K562 (cell line): ENCODE measurements around the gene EGR1. TPM values are rescaled to one million over a fixed set of nuclear protein-coding genes. Genes with fewer than 3 reads are reported as not detected.
A peak's percentile ranks its signal among the peaks of the same experiment; 100 is the strongest.

ENCODE experiments used
- FOXP1 ChIP-seq: sonication (generic); formaldehyde crosslinking; IDR thresholded peaks from 2 replicates; pipeline ENCODE4 v1.8.0; 2022; ENCODE audit warnings: mild to moderate bottlenecking, missing genetic modification reagents
- HMBOX1 ChIP-seq: sonication (generic); IDR thresholded peaks from 2 replicates; pipeline ENCODE4 v1.6.1; 2016
- MITF ChIP-seq: IDR thresholded peaks from 2 replicates; pipeline ENCODE4 v1.6.1; 2014; ENCODE audit warnings: antibody characterized with exemption
- POLR2A ChIP-seq: fragments of 450-650 bp; conservative IDR thresholded peaks from 2 replicates; pipeline ENCODE4 v1.6.1; 2016
- RCOR1 ChIP-seq, 2 experiments: IDR thresholded peaks; 2 replicates each; pipeline ENCODE4 v1.6.1; 2012; ENCODE audit warnings: low read depth in 2 of 2, low read length in 2 of 2, borderline replicate concordance in 1 of 2, improper control_type of control experiment in 1 of 2
- STAT6 ChIP-seq: sonication (generic); formaldehyde crosslinking; IDR thresholded peaks from 2 replicates; pipeline ENCODE4 v1.8.1; 2023; ENCODE audit warnings: mild to moderate bottlenecking, missing genetic modification reagents
- USF2 ChIP-seq: sonication (generic); formaldehyde crosslinking; IDR thresholded peaks from 2 replicates; pipeline ENCODE4 v1.5.0; 2020; ENCODE audit warnings: missing genetic modification reagents
- polyA plus RNA-seq, 8 experiments: library from polyadenylated mRNA; depleted of rRNA in 4 of 8; stranded (reverse) in 5 of 8; unstranded in 3 of 8; fragments of >200 nt; fragmentation: Nextera tagmentation in 2 of 8; fragmentation: Illumina TruSeq in 1 of 8; extraction: Ambion mirVana in 2 of 8; extraction: Trizol in 1 of 8; gene quantifications; 2 replicates each; pipeline versions ENCODE4 v1.2.1 to v1.2.3, GENCODE V29; 2011 to 2014; ENCODE audit warnings: inconsistent platforms in 1 of 8, missing spikeins in 1 of 8
- total RNA-seq, 7 experiments: library from RNA; depleted of rRNA in 6 of 7; stranded (reverse); fragments of >200 nt in 6 of 7; fragmentation: Illumina TruSeq in 2 of 7; extraction: Trizol in 2 of 7; gene quantifications; 2 replicates each; pipeline versions ENCODE4 v1.2.1 to v1.2.3, GENCODE V29; 2011 to 2021; ENCODE audit warnings: low replicate concordance in 1 of 7

EGR1 gene
- total and polyA plus RNA-seq, 9 of the 15 experiments (the other 6 are each of a cell fraction or from before 2014, with no cell fraction given), result 1.3 to 132 (median 21.5) TPM

- TF ChIP-seq USF2 (CRISPR knock-in tag) (peak; percentile 61; the same call in 1 of the 2 replicates), STAT6 (CRISPR knock-in tag) (peak; percentile 0; the same call in 1 of the 2 replicates), MITF (peak; percentile 74), POLR2A (no peak), FOXP1 (no peak), RCOR1 (IDR thresholded peaks at IDR 0.05; ENCODE audit: borderline replicate concordance in 1 of 2, low read depth in 2 of 2, low read length in 2 of 2) (peak; percentile 53 to 87; a peak in 3 of 4 replicates), HMBOX1 (0 out of 2 replicates have a peak, but pooled peaks have one; percentile 15)
- TF ChIP-seq, all 486 proteins: peak for 88
Measured at GRCh38 chr5:138488481-138488945, 23.2 kb downstream of the EGR1 start (continued).
